GM18507 (cell line): ENCODE data around the gene GPATCH4.

Experiments
- DNase-seq: peaks from one replicate; pipeline ENCODE4 v3.0.0; 2011; ENCODE audit warnings: low read depth; ENCODE audit not compliant: insufficient read length; ENCODE audit errors: extremely low spot score
- FAIRE-seq: peaks from 2 replicates; lab custom pipeline; 2011; peaks lifted over from hg19 to GRCh38; lab: Jason Lieb, UNC

Gene GPATCH4

GRCh38 chr1:156583821-156584622 is 17.3 kb downstream of the GPATCH4 start:
- FAIRE-seq (peak; percentile 84), DNase-seq (no peak)

- DNase-seq, result no peak
- FAIRE-seq, result peak; percentile 39
Measured at GRCh38 chr1:156582388-156583017, 18.8 kb downstream of the GPATCH4 start.

DNA sequence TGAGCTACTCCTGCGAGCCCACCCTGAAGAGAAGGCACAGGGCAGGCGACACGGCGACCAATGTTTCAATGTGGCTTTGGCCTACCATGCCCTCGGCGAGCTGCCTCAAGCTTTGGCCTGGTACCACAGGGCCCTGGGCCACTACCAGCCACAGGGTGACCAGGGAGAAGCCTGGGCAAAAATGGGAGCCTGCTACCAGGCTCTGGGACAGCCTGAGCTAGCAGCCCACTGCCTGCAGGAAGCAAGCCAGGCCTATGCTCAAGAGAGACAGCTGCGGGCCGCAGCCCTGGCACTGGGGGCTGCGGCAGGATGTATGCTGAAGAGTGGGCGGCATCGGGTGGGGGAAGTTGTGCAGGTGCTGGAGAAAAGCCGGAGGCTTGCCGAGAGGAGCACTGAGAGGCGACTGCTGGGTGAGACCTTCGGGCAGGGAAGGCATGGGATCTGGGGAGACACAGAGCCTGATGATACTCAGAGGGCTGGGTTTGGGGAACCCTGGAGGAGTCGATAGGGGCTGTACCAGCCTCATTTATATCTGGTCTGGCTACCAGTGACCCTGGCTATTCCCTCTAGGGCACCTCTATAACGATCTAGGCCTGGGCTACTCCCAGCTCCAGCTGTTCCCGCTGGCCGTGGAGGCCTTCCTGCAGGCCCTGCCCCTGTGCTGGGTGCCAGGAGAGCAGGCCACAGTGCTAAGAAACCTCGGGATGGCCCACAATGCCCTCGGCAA is 19.5 kb downstream of the GPATCH4 start:
- FAIRE-seq (no peak), DNase-seq (no peak)

DNA sequence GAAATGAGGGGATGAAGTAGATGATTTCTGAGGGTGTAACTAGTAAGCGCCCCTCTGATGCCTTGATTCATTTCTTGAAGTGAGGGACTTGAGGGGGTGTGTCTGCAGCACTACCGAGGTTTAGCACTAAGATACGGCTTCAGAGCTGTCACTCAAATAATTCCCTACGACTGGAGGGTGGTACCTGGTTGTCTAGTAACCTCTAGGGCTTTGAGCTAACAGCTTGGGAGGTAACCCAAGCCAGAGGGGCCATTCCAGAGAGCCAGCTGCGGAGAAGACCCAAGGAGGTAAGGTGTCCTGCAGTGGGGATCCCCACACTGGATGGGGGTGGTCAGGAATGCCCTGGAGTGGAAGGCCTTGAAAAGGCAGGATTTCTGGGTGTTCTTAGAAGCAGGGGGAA is 21.8 kb downstream of the GPATCH4 start, which contains the start of gene TTC24:
Gene TTC24 (plus strand): TSS at position 252 of the 400 bp plus-strand sequence. CDS start 1,642 bp downstream, outside the sequence.
- DNase-seq (no peak), FAIRE-seq (no peak)

DNA sequence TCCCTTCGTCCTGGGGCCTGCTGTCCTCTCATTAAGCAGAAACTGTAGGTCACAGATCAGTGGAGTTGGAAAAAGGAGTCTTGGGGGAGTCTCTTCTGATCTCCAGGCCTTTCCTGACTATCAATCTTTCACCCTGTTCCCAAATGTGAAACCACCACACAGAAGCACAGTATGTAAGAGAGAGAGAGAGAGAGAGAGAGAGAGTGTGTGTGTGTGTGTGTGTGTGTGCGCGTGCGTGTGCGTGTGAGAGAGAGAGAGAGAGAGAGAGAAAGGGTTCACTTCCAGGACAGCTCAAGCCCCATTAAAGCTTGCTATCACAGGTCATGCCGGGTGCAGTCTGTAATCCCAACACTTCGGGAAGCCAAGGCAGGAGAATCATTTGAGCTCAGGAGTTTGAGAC is 23.2 kb downstream of the GPATCH4 start:
- no peak for FAIRE-seq

GRCh38 chr1:156577550-156577949 is 23.7 kb downstream of the GPATCH4 start:
- FAIRE-seq (no peak), DNase-seq (no peak)

More for the DNA sequence above, 23.2 kb downstream of the GPATCH4 start:
- DNase-seq, result no peak

DNA sequence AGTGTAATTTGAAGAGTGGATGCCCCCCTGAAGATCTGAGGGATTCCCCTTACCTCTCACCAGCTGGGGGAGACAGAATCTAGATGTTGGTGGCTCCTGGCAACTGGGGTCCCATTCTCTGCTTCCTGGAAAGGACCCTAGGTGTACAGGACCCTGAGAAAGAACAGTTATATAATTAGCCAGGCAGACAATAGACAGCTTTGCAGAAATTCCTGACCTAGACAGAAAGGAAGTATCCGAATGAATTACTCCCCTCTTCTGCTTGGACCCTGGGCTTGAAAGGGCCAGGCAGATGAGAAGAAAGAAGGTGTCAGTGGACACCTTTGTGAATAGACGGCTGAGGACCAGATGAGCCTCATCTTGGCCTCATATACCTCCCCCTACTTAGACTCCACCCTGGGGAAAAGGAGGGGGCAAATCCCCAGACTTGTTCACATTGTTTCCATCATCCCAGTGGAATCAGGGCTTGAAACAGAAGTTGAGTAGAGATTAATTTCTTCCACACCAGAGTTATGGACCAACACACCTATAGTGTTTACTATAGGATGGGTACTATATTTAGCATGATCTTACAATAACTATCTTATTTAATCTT is 27.1 kb downstream of the GPATCH4 start:
- DNase-seq, result no peak
- FAIRE-seq, result no peak

DNA sequence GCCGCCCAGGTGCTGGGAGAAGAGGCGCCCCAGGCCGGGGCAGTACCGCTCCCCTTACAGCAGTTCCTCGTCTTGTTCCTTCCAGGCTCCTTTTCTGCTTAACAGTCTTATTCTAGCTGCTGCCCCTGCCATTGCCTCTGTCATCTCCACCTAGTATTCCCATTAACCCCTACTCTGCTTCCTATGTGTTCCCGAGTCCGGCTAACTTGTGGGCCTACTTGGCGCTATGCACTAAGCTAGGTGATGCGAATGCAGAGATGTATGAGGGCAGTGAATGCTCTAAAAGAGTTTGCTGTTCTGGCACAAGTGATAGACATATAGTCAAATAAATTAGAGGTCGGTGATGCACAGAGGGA is 28.6 kb downstream of the GPATCH4 start:
- DNase-seq (no peak), FAIRE-seq (no peak)

- FAIRE-seq (peak; percentile 73), DNase-seq (peak; percentile 89)
Measured at GRCh38 chr1:156571919-156572662, 29.2 kb downstream of the GPATCH4 start, which contains the start of gene IQGAP3. Gene IQGAP3, minus strand, starts transcription at chr1:156572565. Its CDS starts 36 bp downstream, at chr1:156572529.

DNA sequence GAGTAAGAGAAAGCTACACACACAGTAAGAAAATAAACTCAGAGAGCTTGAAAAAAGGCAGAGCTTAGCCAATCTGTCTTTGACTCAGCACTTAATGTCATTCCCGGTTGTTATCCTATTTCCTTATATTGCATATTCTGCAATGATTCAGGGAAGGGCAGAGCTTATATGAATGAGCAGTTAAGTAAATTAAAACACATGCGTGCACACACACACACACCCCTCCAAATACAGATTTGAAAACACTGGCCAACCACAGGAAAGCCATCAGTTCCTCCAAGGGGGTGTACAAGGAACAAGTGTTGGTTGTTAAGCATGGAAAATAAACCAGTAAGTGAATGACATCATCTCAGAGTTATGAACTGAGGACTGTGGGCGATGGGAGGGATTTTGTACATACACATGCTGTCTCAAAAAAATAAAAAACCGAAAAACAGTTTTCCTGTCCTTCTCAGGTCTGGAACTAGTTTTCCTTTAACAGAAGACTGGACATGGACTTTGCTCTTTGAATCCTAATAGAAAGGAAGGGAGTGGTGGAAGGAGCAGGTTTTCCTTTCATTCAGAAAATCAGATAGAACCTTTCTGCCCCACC is 29.9 kb downstream of the GPATCH4 start:
- FAIRE-seq (no peak), DNase-seq (no peak)

GRCh38 chr1:156566436-156566835 is 34.8 kb downstream of the GPATCH4 start:
- DNase-seq, result no peak
- FAIRE-seq, result no peak

DNA sequence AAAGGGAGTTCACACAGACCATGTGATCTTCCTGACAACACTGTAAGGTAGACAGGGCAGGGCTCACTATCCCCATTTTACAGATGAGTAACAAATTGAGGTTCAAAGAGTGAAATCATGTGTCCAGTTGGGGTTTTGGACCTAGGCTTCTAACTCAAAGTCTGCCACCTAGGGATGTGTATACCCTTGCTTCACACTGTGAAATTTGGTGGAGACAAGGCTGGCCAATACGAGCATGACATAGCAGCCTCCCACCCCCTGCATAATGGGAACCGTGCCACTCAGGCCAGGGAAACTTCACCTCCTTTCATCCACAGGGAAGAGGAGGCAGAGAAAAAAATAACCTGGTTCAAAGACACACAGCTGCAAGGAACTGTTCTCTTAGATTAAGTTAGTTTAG is 35.8 kb downstream of the GPATCH4 start:
- FAIRE-seq (no peak), DNase-seq (no peak)

DNA sequence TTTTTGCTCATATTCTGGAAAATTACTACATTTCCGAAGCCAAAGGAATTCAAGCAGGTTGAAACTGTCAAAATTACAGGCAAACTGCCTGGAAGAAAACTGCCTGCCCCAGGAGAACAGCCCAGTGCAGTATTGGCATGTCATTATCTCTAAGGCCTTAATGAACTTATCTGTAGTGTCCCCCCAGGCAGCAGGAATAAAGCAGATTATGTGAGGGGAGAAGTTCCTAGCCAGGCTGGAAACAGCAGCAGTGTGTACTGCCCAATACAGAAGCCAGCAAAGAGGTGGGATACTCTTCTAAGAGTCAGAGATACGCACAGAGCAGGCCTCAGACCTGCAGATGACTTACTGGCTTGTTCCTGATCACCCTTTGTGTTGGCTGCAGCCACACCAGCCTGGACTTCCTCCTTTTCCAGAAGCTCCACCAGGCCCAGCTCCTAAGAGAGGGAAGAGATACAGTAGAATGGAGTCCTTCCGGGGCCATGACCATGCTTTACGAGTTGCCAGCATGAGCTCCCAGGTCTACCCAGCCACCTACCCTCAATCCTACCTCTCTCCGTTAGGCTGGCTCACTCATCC is 40.6 kb downstream of the GPATCH4 start:
- DNase-seq (no peak), FAIRE-seq (no peak)

DNA sequence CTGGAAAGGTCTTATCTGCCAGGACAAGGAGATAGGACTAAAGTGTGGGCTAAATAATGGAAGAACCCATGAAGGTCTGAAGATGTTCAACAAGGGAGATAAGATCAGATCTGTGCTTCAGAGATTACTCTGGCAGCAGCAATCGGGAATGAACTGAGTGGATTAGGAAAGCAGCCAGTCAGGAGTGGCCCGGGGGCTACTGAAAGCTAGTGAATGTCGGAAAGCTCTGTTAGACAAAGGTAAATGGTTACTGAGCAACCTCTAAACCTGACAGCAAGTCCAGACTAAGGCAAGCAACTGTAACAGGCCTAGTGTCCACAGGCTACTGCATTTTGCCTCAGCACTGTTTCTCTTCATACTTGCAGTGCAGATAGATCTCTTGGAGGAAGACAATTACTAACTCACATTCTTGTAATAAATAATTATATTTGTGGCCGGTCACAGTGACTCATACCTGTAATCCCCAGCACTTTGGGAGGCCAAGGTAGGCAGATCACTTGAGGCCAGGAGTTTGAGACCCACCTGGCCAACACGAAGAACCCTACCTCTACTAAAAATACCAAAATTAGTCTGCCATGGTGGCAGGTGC is 41.4 kb downstream of the GPATCH4 start:
- no peak for FAIRE-seq
- DNase-seq, result no peak

- DNase-seq (no peak), FAIRE-seq (no peak)
Measured at GRCh38 chr1:156559086-156559796, 42.0 kb downstream of the GPATCH4 start.

DNA sequence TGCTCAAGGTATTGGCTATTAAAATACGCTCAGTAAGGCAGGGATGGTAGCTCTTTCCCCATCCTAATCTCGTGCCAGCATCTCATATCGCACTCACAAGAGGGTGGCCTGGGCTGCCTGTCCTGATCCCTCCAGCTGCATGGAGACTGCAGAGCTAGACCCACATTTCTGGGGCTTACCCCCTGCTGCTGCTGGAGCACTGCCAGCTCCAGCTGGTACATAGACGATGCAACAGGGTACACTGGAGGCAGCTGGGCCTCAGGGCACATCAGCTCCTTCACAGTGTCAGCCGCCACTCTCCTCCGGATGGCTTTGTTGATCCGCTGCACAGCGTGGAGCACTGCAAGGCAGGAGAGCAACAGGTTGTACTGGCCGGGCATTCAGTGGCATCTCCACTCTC is 44.9 kb downstream of the GPATCH4 start:
- DNase-seq (no peak), FAIRE-seq (no peak)

GRCh38 chr1:156555715-156556114 is 45.6 kb downstream of the GPATCH4 start:
- FAIRE-seq (no peak), DNase-seq (no peak)

DNA sequence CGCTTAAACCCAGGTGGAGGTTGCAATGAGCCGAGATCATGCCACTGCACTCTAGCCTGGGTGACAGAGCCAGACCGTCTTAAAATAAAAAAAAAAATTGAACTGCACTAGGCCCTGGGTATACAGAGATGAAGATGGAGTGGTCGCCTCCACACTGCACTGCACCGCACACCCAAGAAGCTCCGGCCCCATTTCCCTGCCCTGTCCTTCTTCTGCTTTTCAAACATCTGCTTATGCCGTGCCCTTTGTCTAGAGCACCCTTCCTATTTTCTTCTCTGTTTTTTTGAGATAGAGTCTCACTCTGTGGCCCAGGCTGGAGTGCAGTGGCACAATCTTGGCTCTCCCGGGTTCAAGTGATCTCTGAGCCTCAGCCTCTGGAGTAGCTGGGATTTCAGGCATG is 46.3 kb downstream of the GPATCH4 start:
- DNase-seq (no peak), FAIRE-seq (no peak)
